OCI-LY7 (cell line): ENCODE data around the gene BLMH.

Source experiments
- EZH2phosphoT487 ChIP-seq: fragments of 200-600 bp; sonication (generic); IDR thresholded peaks from 2 replicates; pipeline ENCODE4 v1.6.1; 2018; ENCODE audit warnings: low read depth, borderline replicate concordance, mild to moderate bottlenecking, mixed run types, antibody characterized with exemption, low read length, moderate library complexity, mixed read lengths
- TF ChIP-seq, protein P1 (sequence below): fragments of 200-600 bp; sonication (generic); conservative IDR thresholded peaks from 2 replicates; pipeline ENCODE4 v1.5.1; 2014; ENCODE audit warnings: mild to moderate bottlenecking, antibody characterized with exemption, low read length, moderate library complexity, mixed read lengths

DNA sequence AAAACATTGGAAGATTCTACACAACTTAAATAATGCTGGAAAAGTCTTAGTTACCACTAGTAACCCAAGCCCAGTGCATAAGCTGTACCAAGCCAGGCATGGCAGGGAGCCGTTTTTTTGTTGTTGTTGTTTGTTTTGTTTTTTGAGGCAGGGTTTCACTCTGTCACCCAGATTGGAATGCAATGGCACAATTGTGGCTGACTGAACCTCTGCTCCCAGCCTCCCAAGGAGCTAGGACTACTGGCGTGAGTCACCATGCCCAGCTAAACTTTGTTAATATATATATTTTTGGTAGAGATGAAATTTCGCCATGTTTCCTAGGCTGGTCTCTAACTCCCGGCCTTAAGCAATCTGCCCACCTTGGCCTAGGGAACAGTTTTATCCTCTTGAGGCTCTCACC, 42.7 kb upstream of the BLMH start:
- no peak for TF ChIP-seq EZH2phosphoT487
- TF ChIP-seq, protein P1, sequence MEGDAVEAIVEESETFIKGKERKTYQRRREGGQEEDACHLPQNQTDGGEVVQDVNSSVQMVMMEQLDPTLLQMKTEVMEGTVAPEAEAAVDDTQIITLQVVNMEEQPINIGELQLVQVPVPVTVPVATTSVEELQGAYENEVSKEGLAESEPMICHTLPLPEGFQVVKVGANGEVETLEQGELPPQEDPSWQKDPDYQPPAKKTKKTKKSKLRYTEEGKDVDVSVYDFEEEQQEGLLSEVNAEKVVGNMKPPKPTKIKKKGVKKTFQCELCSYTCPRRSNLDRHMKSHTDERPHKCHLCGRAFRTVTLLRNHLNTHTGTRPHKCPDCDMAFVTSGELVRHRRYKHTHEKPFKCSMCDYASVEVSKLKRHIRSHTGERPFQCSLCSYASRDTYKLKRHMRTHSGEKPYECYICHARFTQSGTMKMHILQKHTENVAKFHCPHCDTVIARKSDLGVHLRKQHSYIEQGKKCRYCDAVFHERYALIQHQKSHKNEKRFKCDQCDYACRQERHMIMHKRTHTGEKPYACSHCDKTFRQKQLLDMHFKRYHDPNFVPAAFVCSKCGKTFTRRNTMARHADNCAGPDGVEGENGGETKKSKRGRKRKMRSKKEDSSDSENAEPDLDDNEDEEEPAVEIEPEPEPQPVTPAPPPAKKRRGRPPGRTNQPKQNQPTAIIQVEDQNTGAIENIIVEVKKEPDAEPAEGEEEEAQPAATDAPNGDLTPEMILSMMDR, result no peak
